PC-9 (cell line): Measurements from ENCODE around the gene SLPI. TPM values are rescaled to one million over a fixed set of nuclear protein-coding genes. Genes with fewer than 3 reads are reported as not detected.

Source experiments
- BruUV-seq: library from RNA; stranded (reverse); fragments of 400-500 nt; replicated peaks from 2 replicates; lab custom pipeline; 2021; lab: Mats Ljungman, UMichigan
- CTCF ChIA-PET: fragments of 300-600 bp; sonication (Branson Sonifier 250); formaldehyde crosslinking; loops from one replicate; lab custom pipeline; 2022; ENCODE audit warnings: antibody characterized with exemption; lab: Charles Lee
- POLR2A ChIA-PET: fragments of 300-600 bp; sonication (Branson Sonifier 250); formaldehyde crosslinking; loops from one replicate; lab custom pipeline; 2022; ENCODE audit warnings: antibody characterized with exemption; ENCODE audit not compliant: unreplicated experiment; lab: Charles Lee
- DNase-seq, 2 experiments: peaks; one replicate each; pipeline versions ENCODE4 v3.0.0 to v3.0.0-alpha.2; 2015 to 2022; ENCODE audit warnings: mixed read lengths in 1 of 2
- H2AFZ ChIP-seq: fragments of 200-600 bp; sonication (generic); 2 replicates; pipeline ENCODE4 v1.8.1; 2017; ENCODE audit warnings: antibody characterized with exemption
- H3F3A ChIP-seq: fragments of 200-600 bp; sonication (generic); 2 replicates; pipeline ENCODE4 v1.8.1; 2017; ENCODE audit warnings: antibody characterized with exemption, mild to moderate bottlenecking, low read depth; ENCODE audit not compliant: insufficient read depth
- H3K27ac ChIP-seq: fragments of 200-600 bp; sonication (generic); 2 replicates; pipeline ENCODE4 v1.6.1; 2016; ENCODE audit warnings: mixed run types
- H3K27me3 ChIP-seq: fragments of 200-600 bp; sonication (generic); 2 replicates; pipeline ENCODE4 v1.6.1; 2016; ENCODE audit warnings: low read depth, mixed run types; ENCODE audit not compliant: insufficient read depth
- H3K36me3 ChIP-seq: fragments of 200-600 bp; sonication (generic); 2 replicates; pipeline ENCODE4 v1.6.1; 2016; ENCODE audit warnings: low read depth, mixed run types
- H3K4me1 ChIP-seq: fragments of 200-600 bp; sonication (generic); replicated peaks from 2 replicates; pipeline ENCODE4 v1.6.1; 2016; ENCODE audit warnings: mixed run types; ENCODE audit not compliant: insufficient read depth
- H3K4me2 ChIP-seq: fragments of 200-600 bp; sonication (generic); 2 replicates; pipeline ENCODE4 v1.6.1; 2017; ENCODE audit warnings: mixed run types
- H3K4me3 ChIP-seq: fragments of 200-600 bp; sonication (generic); 2 replicates; pipeline ENCODE4 v1.6.1; 2016; ENCODE audit warnings: mixed run types
- H3K79me2 ChIP-seq: fragments of 200-600 bp; sonication (generic); 2 replicates; pipeline ENCODE4 v1.6.1; 2017; ENCODE audit warnings: low read depth, mixed run types
- H3K9me2 ChIP-seq: fragments of 200-600 bp; sonication (generic); 2 replicates; pipeline ENCODE4 v1.8.1; 2017; ENCODE audit warnings: mild to moderate bottlenecking; ENCODE audit not compliant: insufficient read depth
- H3K9me3 ChIP-seq: fragments of 200-600 bp; sonication (generic); 2 replicates; pipeline ENCODE4 v1.8.1; 2016; ENCODE audit warnings: low read depth; ENCODE audit not compliant: insufficient read depth
- H4K20me1 ChIP-seq: fragments of 200-600 bp; sonication (generic); 2 replicates; pipeline ENCODE4 v1.8.1; 2017; ENCODE audit not compliant: insufficient read depth
- CTCF ChIP-seq: fragments of 200-600 bp; sonication (generic); conservative IDR thresholded peaks from 2 replicates; pipeline ENCODE4 v1.6.1; 2017; ENCODE audit warnings: mixed run types, antibody characterized with exemption, mild to moderate bottlenecking, moderate library complexity
- EZH2 ChIP-seq: fragments of 200-600 bp; sonication (generic); IDR thresholded peaks from 2 replicates; pipeline ENCODE4 v1.8.0; 2017; ENCODE audit warnings: antibody characterized with exemption, low read depth
- intact Hi-C: fragments of 100-400 bp; cut with micrococcal nuclease; formaldehyde crosslinking; loops from one replicate; pipeline ENCODE4 v1.10.0; 2022; ENCODE audit not compliant: unreplicated experiment
- total RNA-seq: library from RNA; stranded (reverse); gene quantifications from 2 replicates; pipeline ENCODE4 v1.2.3, GENCODE V29; 2021

The SLPI gene
- total RNA-seq, 1 experiment from 2014 or later, result 55.1 TPM

- no peaks in the 10 kb centered on the region for H3K4me1 ChIP-seq
- no peak overlapping the region for H3K4me3 ChIP-seq
- H4K20me1 ChIP-seq, result no peaks in the 10 kb centered on the region
- H2AFZ ChIP-seq, result no peak overlapping the region
- no peaks in the 10 kb centered on the region for H3K79me2 ChIP-seq
- 0 out of 2 replicates have a peak, but pooled peaks cover 5% of the 10 kb centered on the region for H3K9me3 ChIP-seq
- DNase-seq, result no peak
- H3K9me2 ChIP-seq, result no peaks in the 10 kb centered on the region
- H3F3A ChIP-seq, result 0 out of 2 replicates have a peak, but pooled peaks cover 7% of the 10 kb centered on the region
- ChIA-PET POLR2A (no interaction called here), CTCF (interaction anchor here (0.6 kb wide), 1 partner anchor 191 kb away, joined by 3 read pairs; no protein-coding TSS in a partner anchor)
- TF ChIP-seq CTCF (no peak), EZH2 (no peak)
- BruUV-seq, result no TSS peak
- no peaks in the 10 kb centered on the region for H3K36me3 ChIP-seq
- no peaks in the 10 kb centered on the region for H3K27me3 ChIP-seq
- intact Hi-C loops, result loop anchor here (10.0 kb wide), 1 partner anchor 613 kb away; no protein-coding TSS in a partner anchor
- H3K27ac ChIP-seq, result no peak overlapping the region
- no peak overlapping the region for H3K4me2 ChIP-seq
Observed at GRCh38 chr20:45297786-45298497, 43.6 kb upstream of the SLPI start.

- Histone ChIP-seq H3F3A (peaks cover 24% of the 10 kb centered on the region; the same call in 1 of the 2 replicates), H2AFZ (no peak overlapping the region), H3K4me2 (no peak overlapping the region), H3K9me2 (no peaks in the 10 kb centered on the region), H3K4me1 (peaks cover 15% of the 10 kb centered on the region), H3K79me2 (no peaks in the 10 kb centered on the region), H3K9me3 (0 out of 2 replicates have a peak, but pooled peaks cover 5% of the 10 kb centered on the region), H3K4me3 (no peak overlapping the region), H3K27me3 (no peaks in the 10 kb centered on the region), H3K27ac (no peak overlapping the region), H3K36me3 (no peaks in the 10 kb centered on the region), H4K20me1 (no peaks in the 10 kb centered on the region)
- TF ChIP-seq EZH2, result no peak
- TF ChIP-seq CTCF, result no peak
- BruUV-seq, result no TSS peak
- ChIA-PET CTCF (interaction anchor here (0.5 to 2.3 kb wide), 11 partner anchors 11 to 283 kb away, joined by 3 to 14 read pairs (median 6); no protein-coding TSS in a partner anchor), POLR2A (interaction anchor here (0.6 kb wide), 2 partner anchors 251 to 483 kb away, joined by 4 read pairs; no protein-coding TSS in a partner anchor)
- DNase-seq, result no peak
- intact Hi-C loops, result loop anchor here (5.0 to 10.0 kb wide), 2 partner anchors 382 to 610 kb away; partner anchors contain the start of gene PABPC1L
Observed at GRCh38 chr20:45294659-45295058, 40.3 kb upstream of the SLPI start.

GRCh38 chr20:45294003-45294368 is 39.6 kb upstream of the SLPI start:
- TF ChIP-seq CTCF, result peak; percentile 54
- TF ChIP-seq EZH2, result no peak
- Histone ChIP-seq H3K36me3 (no peaks in the 10 kb centered on the region), H3K27me3 (no peaks in the 10 kb centered on the region), H3K27ac (no peak overlapping the region), H3K4me3 (peak overlapping the region; percentile 60; the same call in 1 of the 2 replicates), H2AFZ (peak overlapping the region; percentile 94; the same call in 1 of the 2 replicates), H3K79me2 (no peaks in the 10 kb centered on the region), H3K9me2 (no peaks in the 10 kb centered on the region), H4K20me1 (no peaks in the 10 kb centered on the region), H3K4me2 (peak overlapping the region; percentile 91), H3F3A (peaks cover 24% of the 10 kb centered on the region; the same call in 1 of the 2 replicates), H3K4me1 (peaks cover 15% of the 10 kb centered on the region), H3K9me3 (0 out of 2 replicates have a peak, but pooled peaks cover 5% of the 10 kb centered on the region)
- no TSS peak for BruUV-seq
- no peak for DNase-seq
- ChIA-PET CTCF (interaction anchor here (0.6 to 4.4 kb wide), 20 partner anchors 8 to 448 kb away, joined by 3 to 19 read pairs (median 6); partner anchors contain the start of gene PI3), POLR2A (interaction anchor here (0.6 to 1.1 kb wide), 6 partner anchors 18 to 564 kb away, joined by 4 to 27 read pairs (median 4); no protein-coding TSS in a partner anchor)
- intact Hi-C loops, result loop anchor here (5.0 to 10.0 kb wide), 2 partner anchors 382 to 609 kb away; partner anchors contain the start of gene PABPC1L
